A549 (cell line): Measurements from ENCODE around the gene ZNF644. TPM values are rescaled to one million over a fixed set of nuclear protein-coding genes. Genes with fewer than 3 reads are reported as not detected.
A peak's percentile ranks its signal among the peaks of the same experiment; 100 is the strongest.

Experiments used
- ATAC-seq, 2 experiments: fragments of 200-7000 bp in 1 of 2; fragments of >200 bp in 1 of 2; cut with Nextera tagmentation in 1 of 2; cut with Tn5 transposase in 1 of 2; 3 replicates each; pipeline versions ENCODE4 v1.8.0 to v1.9.1; 2018 to 2020; ENCODE audit warnings: mild to moderate bottlenecking in 1 of 2, moderate library complexity in 1 of 2
- CTCF ChIA-PET: fragments of 300-600 bp; sonication (Branson Sonifier 250); formaldehyde crosslinking; extraction: SDS; loops from one replicate; lab custom pipeline; 2021; ENCODE audit warnings: antibody characterized with exemption, inconsistent platforms; lab: Yijun Ruan, JAX
- POLR2A ChIA-PET: fragments of 350-600 bp; formaldehyde crosslinking; extraction: SDS; loops from one replicate; lab custom pipeline; 2021; ENCODE audit warnings: antibody characterized with exemption, inconsistent platforms; lab: Yijun Ruan, JAX
- DNase-seq, 2 experiments: peaks; one replicate each; pipeline versions ENCODE4 v3.0.0 to v3.0.0-alpha.2; 2011 to 2016; ENCODE audit warnings: low read depth in 1 of 2, low spot score in 1 of 2
- FAIRE-seq: peaks from 2 replicates; lab custom pipeline; 2011; peaks lifted over from hg19 to GRCh38; lab: Jason Lieb, UNC
- H3K27ac ChIP-seq, 2 experiments: fragments of >200 bp; sonication (Bioruptor Twin); formaldehyde crosslinking; 3 replicates each; pipeline ENCODE4 v1.5.1; 2016 to 2017
- H3K4me1 ChIP-seq: fragments of >200 bp; sonication (Bioruptor Twin); formaldehyde crosslinking; 3 replicates; pipeline ENCODE4 v1.6.1; 2016
- H3K4me2 ChIP-seq: fragments of >200 bp; sonication (Bioruptor Twin); formaldehyde crosslinking; 3 replicates; pipeline ENCODE4 v1.6.1; 2016
- H3K4me3 ChIP-seq: fragments of >200 bp; sonication (Bioruptor Twin); formaldehyde crosslinking; 3 replicates; pipeline ENCODE4 v1.5.1; 2016
- H3K9me3 ChIP-seq: fragments of >200 bp; sonication (Bioruptor Twin); formaldehyde crosslinking; 3 replicates; pipeline ENCODE4 v1.6.1; 2016
- FOSL2 ChIP-seq, 2 experiments: fragments of 450-650 bp in 1 of 2; fragments of >200 bp in 1 of 2; sonication (Bioruptor Twin) in 1 of 2; formaldehyde crosslinking; IDR thresholded peaks; 2 replicates each; pipeline versions ENCODE4 v1.5.0 to v1.6.1; 2016 to 2020; ENCODE audit warnings: mild to moderate bottlenecking in 1 of 2, moderate library complexity in 1 of 2
- GATA3 ChIP-seq: IDR thresholded peaks from 2 replicates; pipeline ENCODE4 v1.6.1; 2012; ENCODE audit warnings: borderline replicate concordance
- HOXB5 ChIP-seq: fragments of 250-450 bp; sonication (Bioruptor Pico); IDR thresholded peaks from 2 replicates; pipeline ENCODE4 v1.5.0; 2020; ENCODE audit warnings: mild to moderate bottlenecking, moderate library complexity
- KDM1A ChIP-seq: fragments of 200-600 bp; sonication (generic); IDR thresholded peaks from 2 replicates; pipeline ENCODE4 v1.6.1; 2016; ENCODE audit warnings: low read depth, mild to moderate bottlenecking
- KDM5A ChIP-seq: fragments of 200-600 bp; sonication (generic); IDR thresholded peaks from 2 replicates; pipeline ENCODE4 v1.6.1; 2016; ENCODE audit warnings: antibody characterized with exemption, mild to moderate bottlenecking
- MAFK ChIP-seq: fragments of 450-650 bp; IDR thresholded peaks from 2 replicates; pipeline ENCODE4 v1.6.1; 2014; ENCODE audit not compliant: partially characterized antibody
- MYC ChIP-seq: IDR thresholded peaks from 2 replicates; pipeline ENCODE4 v1.6.1; 2012; ENCODE audit warnings: mild to moderate bottlenecking, inconsistent platforms, low read length, improper control_type of control experiment, borderline replicate concordance
- NPAS2 ChIP-seq: fragments of 250-450 bp; sonication (Bioruptor Pico); IDR thresholded peaks from 2 replicates; pipeline ENCODE4 v1.8.0; 2022; ENCODE audit warnings: mild to moderate bottlenecking, moderate library complexity, borderline replicate concordance
- NR3C1 ChIP-seq: fragments of >200 bp; sonication (Bioruptor Twin); formaldehyde crosslinking; IDR thresholded peaks from 3 replicates; pipeline ENCODE4 v1.6.1; 2017
- PHF8 ChIP-seq: fragments of 200-600 bp; sonication (generic); IDR thresholded peaks from 2 replicates; pipeline ENCODE4 v1.6.1; 2016; ENCODE audit warnings: low read depth, mild to moderate bottlenecking, antibody characterized with exemption, moderate library complexity, borderline replicate concordance
- POLR2AphosphoS2 ChIP-seq: conservative IDR thresholded peaks from 2 replicates; pipeline ENCODE4 v1.6.1; 2012; ENCODE audit warnings: low read length, improper control_type of control experiment, inconsistent platforms
- RARB ChIP-seq: fragments of 250-450 bp; sonication (Bioruptor Pico); IDR thresholded peaks from 2 replicates; pipeline ENCODE4 v1.8.0; 2021; ENCODE audit warnings: mild to moderate bottlenecking, moderate library complexity
- SREBF2 ChIP-seq: fragments of 450-650 bp; IDR thresholded peaks from 2 replicates; pipeline ENCODE4 v1.6.1; 2014; ENCODE audit warnings: mild to moderate bottlenecking, moderate library complexity
- TP53 ChIP-seq: fragments of 250-450 bp; sonication (Bioruptor Pico); IDR thresholded peaks from 2 replicates; pipeline ENCODE4 v1.5.0; 2021; ENCODE audit warnings: mild to moderate bottlenecking, moderate library complexity
- WGBS: methylation state at CpG from one replicate; pipeline ENCODE4 v1.1.6; 2017; ENCODE audit errors: missing lambda C conversion rate; 5-methylcytosine and 5-hydroxymethylcytosine counted together
- polyA plus RNA-seq, 4 experiments: library from polyadenylated mRNA; depleted of rRNA in 3 of 4; stranded (reverse); fragments of >200 nt; fragmentation: RNase III in 1 of 4; extraction: RNeasy Plus Mini Kit Qiagen cat#74134 plus additional on column Dnase treatment in 1 of 4; gene quantifications; 2 replicates in 3 of 4; 3 replicates in 1 of 4; pipeline ENCODE4 v1.2.3, GENCODE V29; 2011 to 2017
- TF ChIP-seq, protein P1 (sequence below): fragments of >200 bp; sonication (Bioruptor Twin); formaldehyde crosslinking; IDR thresholded peaks from 3 replicates; pipeline ENCODE4 v1.5.1; 2016
- TF ChIP-seq, protein P2 (sequence below): fragments of 150-350 bp; IDR thresholded peaks from 2 replicates; pipeline ENCODE4 v1.6.1; 2014; ENCODE audit warnings: low read depth, mild to moderate bottlenecking, low read length
- TF ChIP-seq, protein P3 (sequence below): fragments of 250-450 bp; sonication (Bioruptor Pico); IDR thresholded peaks from 2 replicates; pipeline ENCODE4 v1.5.0; 2021; ENCODE audit warnings: mild to moderate bottlenecking, moderate library complexity, borderline replicate concordance

Gene ZNF644
- polyA plus RNA-seq, 2 of the 4 experiments (the other 2 are of a cell fraction) = 14.8 to 24.9 TPM

DNA sequence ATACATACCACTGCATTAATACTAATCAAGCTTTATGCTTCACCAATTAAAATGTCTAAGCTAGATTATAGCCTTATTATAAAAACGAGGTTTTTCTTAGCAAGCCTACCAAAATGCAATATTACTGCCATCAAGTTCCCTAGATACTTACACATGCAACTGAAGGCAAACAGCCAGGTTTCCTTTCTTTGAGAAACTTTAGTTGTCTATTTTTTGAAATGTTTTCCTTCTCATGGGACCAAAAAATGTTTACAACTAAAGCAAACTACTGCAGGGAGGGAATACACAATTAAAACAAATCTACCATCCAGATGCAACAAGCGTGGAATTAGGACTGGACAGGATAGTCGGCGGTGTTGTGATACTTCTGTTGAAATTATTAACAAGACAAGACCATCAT lies 1.3 kb downstream of the ZNF644 start:
- peak overlapping the region; percentile 99 to 100; a peak in 5 of 6 replicates for H3K27ac ChIP-seq
- DNase-seq = no peak
- TF ChIP-seq HOXB5 (CRISPR knock-in tag) = no peak
- no peak for TF ChIP-seq KDM1A
- no peak for TF ChIP-seq RARB (CRISPR knock-in tag)
- no peak for TF ChIP-seq MYC
- TF ChIP-seq TP53 (CRISPR knock-in tag) = no peak
- no peak for TF ChIP-seq FOSL2 (IDR thresholded peaks at IDR 0.05)
- no peak for TF ChIP-seq FOSL2 (CRISPR knock-in tag; IDR thresholded peaks at IDR 0.05)
- TF ChIP-seq, all 56 proteins: peak for 0
- Histone ChIP-seq H3K4me1 (peaks cover 49% of the 10 kb centered on the region), H3K4me2 (peak overlapping the region; percentile 86), H3K9me3 (no peaks in the 10 kb centered on the region), H3K4me3 (peak overlapping the region; percentile 70)
- FAIRE-seq = no peak
- ChIA-PET POLR2A (interaction anchor here (2.0 kb wide), 1 partner anchor 16 kb away, joined by 8 read pairs; no protein-coding TSS in a partner anchor), CTCF (no interaction called here)
- WGBS = 37% methylated on average over 4 of the region's 4 CpGs
- no peak for ATAC-seq

DNA sequence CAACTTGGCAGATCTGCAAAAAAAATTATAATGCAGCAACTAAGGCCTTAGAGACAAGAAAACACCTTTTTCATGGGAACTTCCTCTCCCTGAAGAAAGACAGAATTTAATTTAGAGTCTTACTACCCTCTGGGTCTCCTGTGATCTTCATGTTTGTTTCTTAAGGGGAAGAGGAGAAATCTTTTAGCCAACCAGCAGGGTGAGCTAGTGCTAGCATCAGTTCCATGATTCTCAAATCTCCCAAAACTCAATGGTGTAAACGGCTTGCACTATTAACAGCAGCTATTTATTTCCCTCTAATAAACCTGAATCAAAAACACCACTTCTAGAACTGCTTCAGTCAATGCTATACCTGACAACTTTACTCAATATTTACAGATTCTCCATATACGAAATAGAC lies 3.8 kb downstream of the ZNF644 start:
- ATAC-seq = no peak
- Histone ChIP-seq H3K4me3 (no peak overlapping the region), H3K9me3 (no peaks in the 10 kb centered on the region), H3K27ac (peak overlapping the region in 1 of 2 experiments; percentile 22; a peak in 1 of 6 replicates), H3K4me1 (peaks cover 66% of the 10 kb centered on the region), H3K4me2 (peak overlapping the region; percentile 19; the same call in 2 of the 3 replicates)
- TF ChIP-seq, protein P1, sequence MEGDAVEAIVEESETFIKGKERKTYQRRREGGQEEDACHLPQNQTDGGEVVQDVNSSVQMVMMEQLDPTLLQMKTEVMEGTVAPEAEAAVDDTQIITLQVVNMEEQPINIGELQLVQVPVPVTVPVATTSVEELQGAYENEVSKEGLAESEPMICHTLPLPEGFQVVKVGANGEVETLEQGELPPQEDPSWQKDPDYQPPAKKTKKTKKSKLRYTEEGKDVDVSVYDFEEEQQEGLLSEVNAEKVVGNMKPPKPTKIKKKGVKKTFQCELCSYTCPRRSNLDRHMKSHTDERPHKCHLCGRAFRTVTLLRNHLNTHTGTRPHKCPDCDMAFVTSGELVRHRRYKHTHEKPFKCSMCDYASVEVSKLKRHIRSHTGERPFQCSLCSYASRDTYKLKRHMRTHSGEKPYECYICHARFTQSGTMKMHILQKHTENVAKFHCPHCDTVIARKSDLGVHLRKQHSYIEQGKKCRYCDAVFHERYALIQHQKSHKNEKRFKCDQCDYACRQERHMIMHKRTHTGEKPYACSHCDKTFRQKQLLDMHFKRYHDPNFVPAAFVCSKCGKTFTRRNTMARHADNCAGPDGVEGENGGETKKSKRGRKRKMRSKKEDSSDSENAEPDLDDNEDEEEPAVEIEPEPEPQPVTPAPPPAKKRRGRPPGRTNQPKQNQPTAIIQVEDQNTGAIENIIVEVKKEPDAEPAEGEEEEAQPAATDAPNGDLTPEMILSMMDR = peak; percentile 32; the same call in 1 of the 3 replicates
- no peak for TF ChIP-seq NR3C1
- ChIA-PET CTCF (interaction anchor here (1.0 to 2.6 kb wide), 3 partner anchors 12 to 265 kb away, joined by 3 to 9 read pairs (median 3); no protein-coding TSS in a partner anchor), POLR2A (no interaction called here)
- FAIRE-seq = no peak
- WGBS = 60% methylated on average over 2 of the region's 2 CpGs
- peak in 1 of 2 experiments; percentile 28 for DNase-seq

DNA sequence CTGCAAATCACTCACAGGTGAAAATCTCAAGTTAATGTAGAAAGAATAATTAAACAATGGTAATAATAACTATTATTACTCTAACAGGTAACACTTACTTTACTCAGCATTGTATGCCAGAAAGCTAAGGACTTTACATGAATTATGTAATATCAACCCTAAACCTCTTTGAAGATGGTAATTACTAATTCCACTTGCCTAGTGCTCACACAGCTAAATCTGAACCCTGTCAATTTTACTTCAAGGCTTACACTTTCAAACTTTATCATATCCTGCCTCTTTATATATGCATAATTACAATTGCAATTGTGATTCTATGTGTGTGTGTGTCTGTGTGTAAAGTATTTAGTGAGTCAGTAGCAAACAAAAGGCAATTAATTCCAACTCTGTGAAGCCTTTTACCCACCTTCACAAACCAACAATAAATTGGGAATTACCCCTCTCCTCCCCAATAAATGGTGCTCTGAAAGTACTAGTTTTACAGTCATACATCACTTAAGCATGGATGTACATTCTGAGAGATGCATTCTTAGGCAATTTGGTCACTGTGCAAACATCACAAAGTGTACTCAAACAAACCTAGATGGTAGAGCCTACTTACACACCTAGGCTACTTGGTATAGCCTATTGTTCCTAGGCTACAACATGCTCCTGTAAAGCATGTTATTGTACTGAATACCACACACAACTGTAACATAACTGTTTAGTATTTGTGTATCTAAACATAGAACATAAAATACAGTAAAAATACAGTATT lies 5.9 kb downstream of the ZNF644 start:
- FAIRE-seq = no peak

DNA sequence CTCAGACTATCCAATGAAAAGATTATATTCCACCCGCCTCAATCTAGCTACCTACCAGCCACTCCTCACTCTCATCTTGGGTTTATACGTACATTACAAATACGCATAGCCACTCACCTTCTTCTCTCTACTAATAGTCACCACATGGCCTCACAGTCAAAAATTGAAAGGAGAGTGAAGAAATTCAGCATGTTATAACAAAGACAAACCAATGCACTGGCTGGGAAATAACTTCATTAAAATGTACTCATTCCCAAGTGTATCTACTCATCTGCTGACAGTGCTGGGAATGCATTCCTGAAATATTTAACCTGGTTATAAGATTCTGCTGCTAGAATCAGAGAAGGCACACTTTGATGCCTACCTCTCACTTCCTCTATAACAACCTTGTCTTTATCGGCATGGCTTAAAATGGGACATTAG lies 6.5 kb downstream of the ZNF644 start:
- Histone ChIP-seq H3K27ac (peak overlapping the region in 1 of 2 experiments; percentile 46; a peak in 1 of 6 replicates), H3K4me2 (peak overlapping the region; percentile 66; the same call in 2 of the 3 replicates), H3K4me1 (peaks cover 59% of the 10 kb centered on the region), H3K9me3 (no peaks in the 10 kb centered on the region), H3K4me3 (no peak overlapping the region)
- DNase-seq (no peak), FAIRE-seq (no peak), ATAC-seq (no peak)
- POLR2A ChIA-PET = no interaction called here
- WGBS = 87% methylated on average over 4 of the region's 4 CpGs
- TF ChIP-seq POLR2AphosphoS2 (no peak), KDM5A (no peak), SREBF2 (no peak), GATA3 (no peak), HOXB5 (CRISPR knock-in tag) (no peak), PHF8 (no peak), MAFK (no peak), KDM1A (no peak)
- TF ChIP-seq, protein P2, sequence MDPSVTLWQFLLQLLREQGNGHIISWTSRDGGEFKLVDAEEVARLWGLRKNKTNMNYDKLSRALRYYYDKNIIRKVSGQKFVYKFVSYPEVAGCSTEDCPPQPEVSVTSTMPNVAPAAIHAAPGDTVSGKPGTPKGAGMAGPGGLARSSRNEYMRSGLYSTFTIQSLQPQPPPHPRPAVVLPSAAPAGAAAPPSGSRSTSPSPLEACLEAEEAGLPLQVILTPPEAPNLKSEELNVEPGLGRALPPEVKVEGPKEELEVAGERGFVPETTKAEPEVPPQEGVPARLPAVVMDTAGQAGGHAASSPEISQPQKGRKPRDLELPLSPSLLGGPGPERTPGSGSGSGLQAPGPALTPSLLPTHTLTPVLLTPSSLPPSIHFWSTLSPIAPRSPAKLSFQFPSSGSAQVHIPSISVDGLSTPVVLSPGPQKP = no peak
- TF ChIP-seq, protein P3, sequence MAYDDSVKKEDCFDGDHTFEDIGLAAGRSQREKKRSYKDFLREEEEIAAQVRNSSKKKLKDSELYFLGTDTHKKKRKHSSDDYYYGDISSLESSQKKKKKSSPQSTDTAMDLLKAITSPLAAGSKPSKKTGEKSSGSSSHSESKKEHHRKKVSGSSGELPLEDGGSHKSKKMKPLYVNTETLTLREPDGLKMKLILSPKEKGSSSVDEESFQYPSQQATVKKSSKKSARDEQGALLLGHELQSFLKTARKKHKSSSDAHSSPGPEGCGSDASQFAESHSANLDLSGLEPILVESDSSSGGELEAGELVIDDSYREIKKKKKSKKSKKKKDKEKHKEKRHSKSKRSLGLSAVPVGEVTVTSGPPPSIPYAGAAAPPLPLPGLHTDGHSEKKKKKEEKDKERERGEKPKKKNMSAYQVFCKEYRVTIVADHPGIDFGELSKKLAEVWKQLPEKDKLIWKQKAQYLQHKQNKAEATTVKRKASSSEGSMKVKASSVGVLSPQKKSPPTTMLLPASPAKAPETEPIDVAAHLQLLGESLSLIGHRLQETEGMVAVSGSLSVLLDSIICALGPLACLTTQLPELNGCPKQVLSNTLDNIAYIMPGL = no peak
- CTCF ChIA-PET = no interaction called here

More for the DNA sequence above, 5.9 kb downstream of the ZNF644 start:
- TF ChIP-seq NPAS2 (no peak), FOSL2 (IDR thresholded peaks at IDR 0.05) (no peak), FOSL2 (CRISPR knock-in tag; IDR thresholded peaks at IDR 0.05) (0 out of 2 replicates have a peak, but pooled peaks have one; percentile 34), KDM1A (no peak)
- CTCF ChIA-PET = interaction anchor here (2.6 kb wide), 1 partner anchor 151 kb away, joined by 9 read pairs; no protein-coding TSS in a partner anchor
- H3K4me3 ChIP-seq = no peak overlapping the region
- H3K4me1 ChIP-seq = peaks cover 60% of the 10 kb centered on the region
- POLR2A ChIA-PET = no interaction called here
- peak; percentile 73 to 85; a peak in 4 of 6 replicates for ATAC-seq
- no peaks in the 10 kb centered on the region for H3K9me3 ChIP-seq
- H3K4me2 ChIP-seq = peak overlapping the region; percentile 66
- peak overlapping the region in 1 of 2 experiments; percentile 56; a peak in 1 of 6 replicates for H3K27ac ChIP-seq
- peak in 1 of 2 experiments; percentile 73 for DNase-seq
